ENCODE data around the gene IL23R.

DNA sequence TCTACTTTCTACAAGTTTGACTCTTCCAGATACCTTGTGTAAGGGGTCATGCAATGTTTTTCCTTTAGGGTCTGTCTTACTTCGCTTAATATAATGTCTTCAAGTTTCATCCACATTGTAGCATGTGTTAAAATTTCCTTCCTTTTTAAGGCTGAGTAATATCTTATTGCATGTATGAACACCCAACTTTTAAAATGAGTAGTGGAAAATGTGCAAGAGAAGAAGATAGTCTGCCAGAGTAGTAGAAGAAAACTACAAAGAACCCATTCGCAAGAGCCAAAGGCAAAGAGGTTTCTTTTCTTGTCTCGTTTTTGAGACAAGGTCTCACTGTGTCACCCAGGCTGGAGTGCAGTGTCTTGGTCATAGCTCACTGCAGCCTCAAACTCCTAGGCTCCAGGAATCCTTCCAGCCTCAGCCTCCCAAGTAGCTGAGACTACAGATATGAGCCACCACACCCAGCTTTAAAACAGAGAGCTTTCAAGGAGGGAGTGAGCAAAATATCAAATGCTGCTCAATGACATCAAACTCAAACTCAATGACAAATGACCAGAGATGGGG is 9.4 kb downstream of the IL23R start:
- TF ChIP-seq, protein P1, sequence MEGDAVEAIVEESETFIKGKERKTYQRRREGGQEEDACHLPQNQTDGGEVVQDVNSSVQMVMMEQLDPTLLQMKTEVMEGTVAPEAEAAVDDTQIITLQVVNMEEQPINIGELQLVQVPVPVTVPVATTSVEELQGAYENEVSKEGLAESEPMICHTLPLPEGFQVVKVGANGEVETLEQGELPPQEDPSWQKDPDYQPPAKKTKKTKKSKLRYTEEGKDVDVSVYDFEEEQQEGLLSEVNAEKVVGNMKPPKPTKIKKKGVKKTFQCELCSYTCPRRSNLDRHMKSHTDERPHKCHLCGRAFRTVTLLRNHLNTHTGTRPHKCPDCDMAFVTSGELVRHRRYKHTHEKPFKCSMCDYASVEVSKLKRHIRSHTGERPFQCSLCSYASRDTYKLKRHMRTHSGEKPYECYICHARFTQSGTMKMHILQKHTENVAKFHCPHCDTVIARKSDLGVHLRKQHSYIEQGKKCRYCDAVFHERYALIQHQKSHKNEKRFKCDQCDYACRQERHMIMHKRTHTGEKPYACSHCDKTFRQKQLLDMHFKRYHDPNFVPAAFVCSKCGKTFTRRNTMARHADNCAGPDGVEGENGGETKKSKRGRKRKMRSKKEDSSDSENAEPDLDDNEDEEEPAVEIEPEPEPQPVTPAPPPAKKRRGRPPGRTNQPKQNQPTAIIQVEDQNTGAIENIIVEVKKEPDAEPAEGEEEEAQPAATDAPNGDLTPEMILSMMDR (IDR thresholded peaks at IDR 0.05), result no peak
- TF ChIP-seq EP300 (IDR thresholded peaks at IDR 0.05) (no peak), POLR2A (IDR thresholded peaks at IDR 0.05) (no peak)
